Nephron (organoid): ENCODE data around the gene TMEM100.

Source experiments
- H3K27ac Mint-ChIP-seq, 3 experiments: 2 replicates each; pipeline ENCODE4 v1.8.0; 2020; ENCODE audit warnings: mixed read lengths in 3 of 3, mild to moderate bottlenecking in 2 of 3, moderate library complexity in 1 of 3
- H3K27me3 Mint-ChIP-seq: 2 replicates; pipeline ENCODE4 v1.8.0; 2021; ENCODE audit warnings: low read depth, mild to moderate bottlenecking, moderate library complexity, mixed read lengths
- H3K36me3 Mint-ChIP-seq: 2 replicates; pipeline ENCODE4 v1.8.0; 2020; ENCODE audit warnings: low read depth, mixed read lengths
- H3K4me1 Mint-ChIP-seq: 2 replicates; pipeline ENCODE4 v1.8.0; 2020; ENCODE audit warnings: mixed read lengths
- H3K4me3 Mint-ChIP-seq, 3 experiments: 2 replicates each; pipeline ENCODE4 v1.8.0; 2020; ENCODE audit warnings: mild to moderate bottlenecking in 3 of 3, mixed read lengths in 3 of 3, moderate library complexity in 2 of 3
- H3K9me3 Mint-ChIP-seq: 2 replicates; pipeline ENCODE4 v1.8.0; 2020; ENCODE audit warnings: mixed read lengths
- TF ChIP-seq, protein P1 (sequence below), 3 experiments: fragments of 200-600 bp; sonication (generic); IDR thresholded peaks; one replicate each; pipeline ENCODE4 v1.5.0; 2021; ENCODE audit warnings: antibody characterized with exemption in 3 of 3; ENCODE audit not compliant: unreplicated experiment in 3 of 3

Gene TMEM100

DNA sequence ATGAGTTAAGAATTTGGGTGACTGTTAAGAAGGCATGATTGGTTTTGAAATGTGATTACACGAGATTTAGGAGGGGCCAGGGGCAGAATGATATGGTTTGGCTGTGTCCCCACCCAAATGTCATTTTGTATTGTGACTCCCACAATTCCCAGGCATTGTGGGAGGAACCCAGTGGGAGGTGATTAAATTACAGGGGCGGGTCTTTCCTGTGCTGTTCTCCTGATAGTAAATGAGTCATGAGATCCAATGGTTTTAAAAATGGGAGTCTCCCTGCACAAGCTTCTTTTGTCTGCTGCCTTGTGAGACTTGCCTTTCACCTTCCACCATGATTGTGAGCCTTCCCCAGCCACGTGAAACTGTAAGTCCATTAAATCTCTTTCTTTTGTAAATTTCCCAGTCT lies 34.6 kb downstream of the TMEM100 start:
- Mint-ChIP-seq H3K27me3 (peaks cover 20% of the 10 kb centered on the region), H3K36me3 (no peaks in the 10 kb centered on the region), H3K4me1 (peaks cover 16% of the 10 kb centered on the region), H3K4me3 (no peak overlapping the region), H3K9me3 (peaks cover 17% of the 10 kb centered on the region), H3K27ac (no peak overlapping the region)
- TF ChIP-seq, protein P1, sequence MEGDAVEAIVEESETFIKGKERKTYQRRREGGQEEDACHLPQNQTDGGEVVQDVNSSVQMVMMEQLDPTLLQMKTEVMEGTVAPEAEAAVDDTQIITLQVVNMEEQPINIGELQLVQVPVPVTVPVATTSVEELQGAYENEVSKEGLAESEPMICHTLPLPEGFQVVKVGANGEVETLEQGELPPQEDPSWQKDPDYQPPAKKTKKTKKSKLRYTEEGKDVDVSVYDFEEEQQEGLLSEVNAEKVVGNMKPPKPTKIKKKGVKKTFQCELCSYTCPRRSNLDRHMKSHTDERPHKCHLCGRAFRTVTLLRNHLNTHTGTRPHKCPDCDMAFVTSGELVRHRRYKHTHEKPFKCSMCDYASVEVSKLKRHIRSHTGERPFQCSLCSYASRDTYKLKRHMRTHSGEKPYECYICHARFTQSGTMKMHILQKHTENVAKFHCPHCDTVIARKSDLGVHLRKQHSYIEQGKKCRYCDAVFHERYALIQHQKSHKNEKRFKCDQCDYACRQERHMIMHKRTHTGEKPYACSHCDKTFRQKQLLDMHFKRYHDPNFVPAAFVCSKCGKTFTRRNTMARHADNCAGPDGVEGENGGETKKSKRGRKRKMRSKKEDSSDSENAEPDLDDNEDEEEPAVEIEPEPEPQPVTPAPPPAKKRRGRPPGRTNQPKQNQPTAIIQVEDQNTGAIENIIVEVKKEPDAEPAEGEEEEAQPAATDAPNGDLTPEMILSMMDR (IDR thresholded peaks at IDR 0.05; ENCODE audit: unreplicated experiment in 3 of 3) = no peak

DNA sequence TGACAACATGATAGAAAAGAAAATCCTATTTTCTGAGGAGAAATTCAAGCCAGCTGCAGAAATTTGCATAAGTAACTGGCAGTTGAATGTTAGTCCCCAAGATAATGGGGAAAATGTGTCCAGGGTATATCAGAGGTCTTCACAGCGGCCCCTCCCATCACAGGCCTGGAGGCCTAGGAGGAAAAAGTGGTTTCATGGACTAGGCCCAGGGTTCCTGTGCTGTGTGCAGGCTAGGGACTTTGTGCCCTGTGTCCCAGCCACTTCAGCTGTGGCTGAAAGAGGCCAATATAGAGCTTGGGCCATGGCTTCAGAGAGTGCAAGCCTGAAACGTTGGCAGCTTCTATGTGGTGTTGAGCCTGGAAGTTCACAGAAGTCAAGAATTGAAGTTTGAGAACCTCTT lies 35.6 kb downstream of the TMEM100 start:
- peaks cover 16% of the 10 kb centered on the region for H3K4me1 Mint-ChIP-seq
- peaks cover 20% of the 10 kb centered on the region for H3K27me3 Mint-ChIP-seq
- H3K9me3 Mint-ChIP-seq = peaks cover 17% of the 10 kb centered on the region
- TF ChIP-seq, protein P1 (IDR thresholded peaks at IDR 0.05; ENCODE audit: unreplicated experiment in 3 of 3) = no peak
- H3K4me3 Mint-ChIP-seq = no peak overlapping the region
- H3K36me3 Mint-ChIP-seq = no peaks in the 10 kb centered on the region
- H3K27ac Mint-ChIP-seq = no peak overlapping the region

DNA sequence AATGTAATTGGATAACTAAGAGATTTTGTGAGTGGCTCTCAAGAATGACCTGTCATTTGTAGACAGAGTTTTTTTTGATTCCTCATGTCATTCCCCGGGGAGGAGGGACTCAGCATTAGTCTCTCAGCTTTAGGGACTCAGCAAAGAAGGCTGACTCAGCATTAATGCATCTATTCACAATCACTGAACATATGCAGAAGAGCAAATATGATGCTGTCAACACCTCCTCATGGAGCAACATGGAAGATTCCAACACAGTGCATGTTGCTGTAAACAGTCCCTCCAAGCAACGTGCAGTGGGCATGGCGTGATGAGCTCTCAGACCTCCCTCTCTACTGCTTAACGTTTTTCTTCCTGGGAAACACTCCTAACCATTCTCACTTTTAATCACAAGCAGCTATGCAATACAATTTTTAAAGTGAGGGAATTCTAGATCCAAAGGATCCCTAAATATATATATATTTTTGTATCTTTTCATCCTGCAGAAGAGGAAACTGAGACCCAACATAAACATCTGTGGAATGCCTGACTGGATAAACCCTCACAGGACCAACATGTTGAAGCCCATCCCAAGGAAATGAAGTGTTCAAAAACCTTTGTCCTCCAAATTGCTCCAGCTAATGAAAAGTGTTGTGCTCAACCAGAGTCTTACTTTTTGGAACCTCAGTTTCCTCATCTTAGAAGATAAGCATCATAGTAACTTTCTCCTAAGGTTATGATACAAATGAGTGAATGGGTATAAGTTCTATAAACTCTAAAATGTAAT lies 38.9 kb downstream of the TMEM100 start:
- Mint-ChIP-seq H3K4me3 (no peak overlapping the region), H3K27me3 (peaks cover 16% of the 10 kb centered on the region), H3K36me3 (no peaks in the 10 kb centered on the region), H3K27ac (no peak overlapping the region), H3K4me1 (no peaks in the 10 kb centered on the region), H3K9me3 (peaks cover 17% of the 10 kb centered on the region)
- TF ChIP-seq, protein P1 (IDR thresholded peaks at IDR 0.05; ENCODE audit: unreplicated experiment in 3 of 3) = no peak

DNA sequence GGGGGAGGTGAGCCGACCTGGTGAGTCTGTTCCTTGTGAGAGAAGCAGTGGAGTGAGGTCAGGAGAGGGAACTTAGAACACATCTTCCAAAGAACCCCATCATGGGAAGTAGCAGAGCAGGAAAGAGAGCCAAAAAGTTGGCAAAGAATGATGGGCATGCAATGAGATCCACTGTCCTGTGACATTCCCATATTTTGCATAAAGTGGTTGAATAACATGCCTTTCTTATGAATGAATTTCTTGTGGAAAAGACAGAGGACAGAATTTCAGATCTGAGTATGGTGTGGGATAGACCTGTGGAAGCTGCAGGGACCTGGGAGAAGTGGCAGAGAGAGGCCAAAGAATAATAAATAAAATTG lies 41.3 kb downstream of the TMEM100 start:
- Mint-ChIP-seq H3K27me3 (peaks cover 9% of the 10 kb centered on the region), H3K36me3 (no peaks in the 10 kb centered on the region), H3K27ac (no peak overlapping the region), H3K4me3 (no peak overlapping the region), H3K4me1 (no peaks in the 10 kb centered on the region), H3K9me3 (peaks cover 6% of the 10 kb centered on the region)
- TF ChIP-seq, protein P1 (IDR thresholded peaks at IDR 0.05; ENCODE audit: unreplicated experiment in 3 of 3) = no peak

DNA sequence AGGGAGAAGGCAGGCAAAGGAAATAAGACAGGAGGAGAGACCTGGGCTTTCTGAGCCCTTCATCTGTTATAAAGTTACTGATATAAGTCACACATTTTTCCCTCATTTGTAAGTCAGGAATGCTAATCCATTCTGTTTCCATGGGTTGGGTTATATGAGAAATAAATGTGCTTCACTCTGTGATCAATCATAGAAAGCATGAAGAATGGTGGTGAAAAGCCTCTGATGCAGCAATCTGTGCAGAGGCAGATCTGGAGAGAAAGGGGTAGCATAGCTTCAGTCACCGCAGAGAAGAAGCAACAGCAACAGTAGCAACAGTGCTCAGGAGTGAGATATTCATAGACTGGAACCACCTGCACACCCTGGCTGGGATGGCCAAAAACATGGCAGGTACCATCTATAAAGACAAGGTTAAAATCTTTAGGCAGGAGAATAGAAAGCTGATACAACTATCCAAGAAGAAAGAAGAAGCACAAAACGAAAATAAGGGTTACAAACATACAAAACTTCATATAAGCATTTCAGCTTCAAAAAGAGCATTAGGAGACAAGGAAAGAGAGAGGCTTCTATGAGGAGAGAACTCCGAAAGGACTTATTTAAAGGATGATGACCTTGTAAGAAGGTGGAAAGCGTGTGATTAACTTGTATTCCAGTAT lies 41.9 kb downstream of the TMEM100 start:
- TF ChIP-seq, protein P1 (IDR thresholded peaks at IDR 0.05; ENCODE audit: unreplicated experiment in 3 of 3) = no peak
- H3K4me3 Mint-ChIP-seq = no peak overlapping the region
- peaks cover 8% of the 10 kb centered on the region for H3K27me3 Mint-ChIP-seq
- no peak overlapping the region for H3K27ac Mint-ChIP-seq
- peaks cover 5% of the 10 kb centered on the region for H3K9me3 Mint-ChIP-seq
- no peaks in the 10 kb centered on the region for H3K36me3 Mint-ChIP-seq
- H3K4me1 Mint-ChIP-seq = no peaks in the 10 kb centered on the region

DNA sequence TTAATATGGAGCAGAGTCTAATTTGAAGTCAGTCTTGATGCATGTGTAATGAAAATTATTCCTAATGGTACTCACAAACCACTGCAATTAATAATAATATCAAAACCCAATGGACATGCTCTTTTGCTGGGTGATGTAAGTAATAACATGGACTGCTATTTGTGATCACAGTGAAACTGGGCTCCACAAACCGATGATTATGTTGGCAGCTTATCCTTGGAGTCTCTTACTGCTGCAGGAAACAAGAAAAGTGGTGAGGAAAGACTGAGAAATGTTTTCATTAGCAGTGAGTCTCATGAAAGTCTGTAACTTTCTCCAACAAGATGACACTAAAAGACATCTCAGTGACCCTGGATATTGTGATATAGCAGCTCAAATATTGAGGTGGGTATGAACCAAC lies 45.2 kb downstream of the TMEM100 start:
- no peaks in the 10 kb centered on the region for H3K4me1 Mint-ChIP-seq
- TF ChIP-seq, protein P1 (IDR thresholded peaks at IDR 0.05; ENCODE audit: unreplicated experiment in 3 of 3) = no peak
- H3K27me3 Mint-ChIP-seq = no peaks in the 10 kb centered on the region
- no peak overlapping the region for H3K27ac Mint-ChIP-seq
- peaks cover 5% of the 10 kb centered on the region for H3K9me3 Mint-ChIP-seq
- no peaks in the 10 kb centered on the region for H3K36me3 Mint-ChIP-seq
- H3K4me3 Mint-ChIP-seq = no peak overlapping the region
